ENCODE measurements around the gene CEACAM21.

The CEACAM21 gene

DNA sequence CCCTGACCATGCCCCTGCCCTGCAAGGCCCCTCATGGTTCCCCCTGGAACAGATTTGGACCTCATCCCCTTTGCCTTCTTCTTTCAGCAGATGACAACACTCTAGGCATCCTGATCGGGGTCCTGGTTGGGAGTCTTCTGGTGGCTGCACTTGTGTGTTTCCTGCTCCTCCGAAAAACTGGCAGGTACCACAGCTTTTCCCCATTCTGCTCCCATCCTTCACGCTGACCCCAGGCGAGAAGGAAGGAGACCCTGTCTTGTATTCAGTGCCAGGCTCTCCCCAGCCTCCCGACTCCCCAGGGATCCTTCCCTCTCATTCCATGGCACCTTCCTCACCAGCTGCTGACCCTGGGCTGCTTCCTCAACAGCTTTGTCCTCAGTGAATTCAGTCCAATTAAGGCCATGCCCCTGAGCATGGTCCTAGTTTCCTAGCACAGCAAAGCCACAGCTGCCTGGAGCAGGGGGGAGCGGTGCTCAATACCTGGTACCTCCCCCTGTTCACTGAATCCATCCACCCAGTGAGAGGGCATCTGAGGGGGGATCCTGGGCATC lies 8.4 kb downstream of the CEACAM21 start:
- Histone ChIP-seq H3K79me2 (ENCODE audit: low read length) (no peaks in the 10 kb centered on the region), H3K27ac (ENCODE audit: low read length) (no peak overlapping the region), H3K9me2 (replicated peaks; ENCODE audit: insufficient read depth, low read length) (no peaks in the 10 kb centered on the region), H4K20me1 (ENCODE audit: insufficient read depth, low read length) (no peaks in the 10 kb centered on the region), H3K4me1 (ENCODE audit: low read length) (no peaks in the 10 kb centered on the region), H3K36me3 (replicated peaks; ENCODE audit: insufficient read depth, low read length) (peaks cover 11% of the 10 kb centered on the region), H3K4me2 (ENCODE audit: low read depth, low read length) (no peak overlapping the region), H3K9me3 (replicated peaks; ENCODE audit: insufficient read depth, low read length) (no peaks in the 10 kb centered on the region), H3F3A (ENCODE audit: insufficient read depth, low read length) (no peaks in the 10 kb centered on the region), H3K4me3 (ENCODE audit: low read length) (no peak overlapping the region), H3K9ac (ENCODE audit: low read length) (no peak overlapping the region), H3K27me3 (replicated peaks; ENCODE audit: insufficient read depth, low read length) (no peaks in the 10 kb centered on the region), H2AFZ (ENCODE audit: low read length) (no peak overlapping the region)
- no peak for DNase-seq
- TF ChIP-seq EZH2phosphoT487 (IDR thresholded peaks at IDR 0.05; ENCODE audit: low read length), result no peak
- TF ChIP-seq, protein P1, sequence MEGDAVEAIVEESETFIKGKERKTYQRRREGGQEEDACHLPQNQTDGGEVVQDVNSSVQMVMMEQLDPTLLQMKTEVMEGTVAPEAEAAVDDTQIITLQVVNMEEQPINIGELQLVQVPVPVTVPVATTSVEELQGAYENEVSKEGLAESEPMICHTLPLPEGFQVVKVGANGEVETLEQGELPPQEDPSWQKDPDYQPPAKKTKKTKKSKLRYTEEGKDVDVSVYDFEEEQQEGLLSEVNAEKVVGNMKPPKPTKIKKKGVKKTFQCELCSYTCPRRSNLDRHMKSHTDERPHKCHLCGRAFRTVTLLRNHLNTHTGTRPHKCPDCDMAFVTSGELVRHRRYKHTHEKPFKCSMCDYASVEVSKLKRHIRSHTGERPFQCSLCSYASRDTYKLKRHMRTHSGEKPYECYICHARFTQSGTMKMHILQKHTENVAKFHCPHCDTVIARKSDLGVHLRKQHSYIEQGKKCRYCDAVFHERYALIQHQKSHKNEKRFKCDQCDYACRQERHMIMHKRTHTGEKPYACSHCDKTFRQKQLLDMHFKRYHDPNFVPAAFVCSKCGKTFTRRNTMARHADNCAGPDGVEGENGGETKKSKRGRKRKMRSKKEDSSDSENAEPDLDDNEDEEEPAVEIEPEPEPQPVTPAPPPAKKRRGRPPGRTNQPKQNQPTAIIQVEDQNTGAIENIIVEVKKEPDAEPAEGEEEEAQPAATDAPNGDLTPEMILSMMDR (IDR thresholded peaks at IDR 0.05; ENCODE audit: low read length), result no peak
- TF ChIP-seq EZH2 (optimal IDR thresholded peaks at IDR 0.05; ENCODE audit: low read depth, low read length), result no peak

DNA sequence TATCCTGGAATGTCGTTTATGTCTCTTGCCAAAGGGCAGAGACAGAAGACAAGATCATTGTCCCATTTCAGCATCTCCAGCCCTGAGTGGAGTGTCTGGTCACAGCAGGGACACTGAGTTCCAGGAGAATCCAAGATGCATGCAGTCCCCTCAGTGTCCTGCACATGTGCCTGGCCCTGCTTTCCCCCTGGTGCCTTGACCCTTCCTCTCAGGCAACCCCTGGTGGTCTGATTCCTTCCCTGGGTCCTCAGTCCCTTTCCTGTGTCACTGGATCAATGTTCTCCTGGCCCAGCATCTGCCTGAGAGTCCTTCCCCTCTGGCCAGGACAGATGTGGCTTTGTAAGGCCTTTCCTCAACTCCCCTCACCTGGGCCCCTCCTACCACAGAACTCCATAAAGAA lies 9.0 kb downstream of the CEACAM21 start:
- Histone ChIP-seq H3K4me1 (ENCODE audit: low read length) (no peaks in the 10 kb centered on the region), H3K9me3 (replicated peaks; ENCODE audit: insufficient read depth, low read length) (no peaks in the 10 kb centered on the region)
- no peak for DNase-seq

DNA sequence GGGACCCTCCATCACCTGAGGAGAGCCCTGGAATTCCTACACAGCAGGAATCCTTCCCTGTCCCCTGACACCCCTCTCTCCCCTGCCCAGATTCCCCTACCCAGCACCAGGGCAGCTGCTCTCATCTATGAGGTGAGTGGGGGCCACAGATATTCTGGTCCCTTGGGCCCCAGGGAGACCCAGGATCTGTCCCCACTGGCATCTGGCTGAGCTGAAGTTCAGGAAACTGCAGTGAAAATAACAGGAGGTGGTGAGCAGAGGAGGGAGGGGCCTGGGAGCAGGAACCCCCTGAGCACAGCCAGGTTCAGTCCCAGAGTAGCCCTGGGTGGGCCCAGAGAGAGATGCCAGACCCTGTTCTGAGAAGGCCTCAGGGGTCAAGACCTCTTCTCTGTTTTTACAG lies 10.1 kb downstream of the CEACAM21 start:
- Histone ChIP-seq H3K4me3 (ENCODE audit: low read length) (no peak overlapping the region), H3K9ac (ENCODE audit: low read length) (no peak overlapping the region), H4K20me1 (ENCODE audit: insufficient read depth, low read length) (no peaks in the 10 kb centered on the region), H3K9me3 (replicated peaks; ENCODE audit: insufficient read depth, low read length) (no peaks in the 10 kb centered on the region), H3K27me3 (replicated peaks; ENCODE audit: insufficient read depth, low read length) (no peaks in the 10 kb centered on the region), H3K79me2 (ENCODE audit: low read length) (no peaks in the 10 kb centered on the region), H3K4me1 (ENCODE audit: low read length) (no peaks in the 10 kb centered on the region), H2AFZ (ENCODE audit: low read length) (no peak overlapping the region), H3K36me3 (replicated peaks; ENCODE audit: insufficient read depth, low read length) (no peaks in the 10 kb centered on the region; the same call in 1 of the 2 replicates), H3F3A (ENCODE audit: insufficient read depth, low read length) (no peaks in the 10 kb centered on the region), H3K4me2 (ENCODE audit: low read depth, low read length) (no peak overlapping the region), H3K27ac (ENCODE audit: low read length) (no peak overlapping the region), H3K9me2 (replicated peaks; ENCODE audit: insufficient read depth, low read length) (no peaks in the 10 kb centered on the region)
- no peak for TF ChIP-seq EZH2phosphoT487 (IDR thresholded peaks at IDR 0.05; ENCODE audit: low read length)
- TF ChIP-seq EZH2 (optimal IDR thresholded peaks at IDR 0.05; ENCODE audit: low read depth, low read length), result no peak
- TF ChIP-seq, protein P1 (IDR thresholded peaks at IDR 0.05; ENCODE audit: low read length), result no peak
- no peak for DNase-seq

More for the DNA sequence above, 9.0 kb downstream of the CEACAM21 start:
- Histone ChIP-seq H3K79me2 (ENCODE audit: low read length) (no peaks in the 10 kb centered on the region), H2AFZ (ENCODE audit: low read length) (no peak overlapping the region), H3K9me2 (replicated peaks; ENCODE audit: insufficient read depth, low read length) (no peaks in the 10 kb centered on the region), H3K9ac (ENCODE audit: low read length) (no peak overlapping the region), H3K4me3 (ENCODE audit: low read length) (no peak overlapping the region), H3K27ac (ENCODE audit: low read length) (no peak overlapping the region), H3K36me3 (replicated peaks; ENCODE audit: insufficient read depth, low read length) (peaks cover 6% of the 10 kb centered on the region), H3K27me3 (replicated peaks; ENCODE audit: insufficient read depth, low read length) (no peaks in the 10 kb centered on the region), H4K20me1 (ENCODE audit: insufficient read depth, low read length) (no peaks in the 10 kb centered on the region), H3K4me2 (ENCODE audit: low read depth, low read length) (no peak overlapping the region), H3F3A (ENCODE audit: insufficient read depth, low read length) (no peaks in the 10 kb centered on the region)
- TF ChIP-seq EZH2 (optimal IDR thresholded peaks at IDR 0.05; ENCODE audit: low read depth, low read length), result no peak
- TF ChIP-seq, protein P1 (IDR thresholded peaks at IDR 0.05; ENCODE audit: low read length), result no peak
- no peak for TF ChIP-seq EZH2phosphoT487 (IDR thresholded peaks at IDR 0.05; ENCODE audit: low read length)
